ENCODE results near the gene TMEM121.
A peak's percentile ranks its signal among the peaks of the same experiment; 100 is the strongest.

DNA sequence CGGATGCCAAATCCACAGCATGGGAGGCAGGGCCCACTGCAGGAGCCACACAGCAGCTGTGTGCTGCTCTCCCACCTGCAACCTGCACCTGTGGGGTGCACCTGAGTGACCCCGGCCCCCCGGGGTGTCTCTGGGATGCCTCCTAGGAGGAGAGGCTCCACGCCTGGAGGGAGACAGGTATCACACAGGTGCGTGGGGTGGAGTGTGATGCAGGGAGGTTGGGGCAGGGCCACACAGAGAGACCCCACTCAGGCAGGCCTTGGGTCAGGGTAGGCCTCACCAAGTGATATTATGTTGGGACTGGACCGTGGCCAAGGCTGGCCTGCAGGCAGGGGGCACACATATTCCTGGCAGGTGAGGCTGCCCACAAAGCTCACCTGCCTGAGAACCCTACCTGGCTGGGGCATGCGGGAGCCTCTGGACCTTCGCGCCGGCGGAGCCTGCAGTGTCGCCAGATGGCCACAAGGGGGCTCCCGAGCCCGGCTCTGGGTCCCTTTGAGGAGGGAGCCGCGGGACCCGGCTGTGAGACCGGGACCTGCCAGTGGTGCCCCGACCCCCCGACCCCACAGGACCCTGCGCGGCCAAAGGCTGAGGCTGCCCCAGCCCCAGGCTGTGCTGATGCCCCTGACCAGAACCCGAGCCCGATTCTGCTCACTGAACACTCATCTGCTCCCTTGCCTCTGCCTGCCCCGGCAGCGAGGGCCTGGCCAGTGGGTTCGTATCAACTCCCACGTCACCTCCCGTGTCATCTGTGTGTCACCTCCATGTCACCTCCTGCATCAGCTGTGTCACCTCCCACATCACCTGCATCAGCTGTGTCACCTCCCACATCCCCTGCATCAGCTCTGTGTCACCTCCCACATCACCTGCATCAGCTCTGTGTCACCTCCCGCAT lies 11.4 kb downstream of the TMEM121 start:
- TF ChIP-seq GABPA (IDR thresholded peaks at IDR 0.05; ENCODE audit: low read depth) (no peak), CEBPB (IDR thresholded peaks at IDR 0.05; ENCODE audit: borderline replicate concordance in 1 of 2, low read depth in 2 of 2, low read length in 2 of 2) (no peak), RFX5 (IDR thresholded peaks at IDR 0.05; ENCODE audit: low read depth, low read length) (no peak), JUNB (IDR thresholded peaks at IDR 0.05) (no peak), NRF1 (conservative IDR thresholded peaks at IDR 0.05; ENCODE audit: low read depth, low read length) (no peak), ZNF274 (IDR thresholded peaks at IDR 0.05; ENCODE audit: insufficient read depth, insufficient read length) (no peak)
- TF ChIP-seq, protein P1, sequence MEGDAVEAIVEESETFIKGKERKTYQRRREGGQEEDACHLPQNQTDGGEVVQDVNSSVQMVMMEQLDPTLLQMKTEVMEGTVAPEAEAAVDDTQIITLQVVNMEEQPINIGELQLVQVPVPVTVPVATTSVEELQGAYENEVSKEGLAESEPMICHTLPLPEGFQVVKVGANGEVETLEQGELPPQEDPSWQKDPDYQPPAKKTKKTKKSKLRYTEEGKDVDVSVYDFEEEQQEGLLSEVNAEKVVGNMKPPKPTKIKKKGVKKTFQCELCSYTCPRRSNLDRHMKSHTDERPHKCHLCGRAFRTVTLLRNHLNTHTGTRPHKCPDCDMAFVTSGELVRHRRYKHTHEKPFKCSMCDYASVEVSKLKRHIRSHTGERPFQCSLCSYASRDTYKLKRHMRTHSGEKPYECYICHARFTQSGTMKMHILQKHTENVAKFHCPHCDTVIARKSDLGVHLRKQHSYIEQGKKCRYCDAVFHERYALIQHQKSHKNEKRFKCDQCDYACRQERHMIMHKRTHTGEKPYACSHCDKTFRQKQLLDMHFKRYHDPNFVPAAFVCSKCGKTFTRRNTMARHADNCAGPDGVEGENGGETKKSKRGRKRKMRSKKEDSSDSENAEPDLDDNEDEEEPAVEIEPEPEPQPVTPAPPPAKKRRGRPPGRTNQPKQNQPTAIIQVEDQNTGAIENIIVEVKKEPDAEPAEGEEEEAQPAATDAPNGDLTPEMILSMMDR (IDR thresholded peaks at IDR 0.05 in 2 of 3, conservative IDR thresholded peaks at IDR 0.05 in 1 of 3; ENCODE audit: control insufficient read depth in 2 of 3, extremely low read depth in 1 of 3, insufficient read depth in 1 of 3, low read depth in 3 of 3, low read length in 3 of 3): peak; percentile 89 to 100 (median 90)

Measured in GM12878 (cell line).